Measurements from ENCODE around the gene PRUNE2.

Gene PRUNE2

DNA sequence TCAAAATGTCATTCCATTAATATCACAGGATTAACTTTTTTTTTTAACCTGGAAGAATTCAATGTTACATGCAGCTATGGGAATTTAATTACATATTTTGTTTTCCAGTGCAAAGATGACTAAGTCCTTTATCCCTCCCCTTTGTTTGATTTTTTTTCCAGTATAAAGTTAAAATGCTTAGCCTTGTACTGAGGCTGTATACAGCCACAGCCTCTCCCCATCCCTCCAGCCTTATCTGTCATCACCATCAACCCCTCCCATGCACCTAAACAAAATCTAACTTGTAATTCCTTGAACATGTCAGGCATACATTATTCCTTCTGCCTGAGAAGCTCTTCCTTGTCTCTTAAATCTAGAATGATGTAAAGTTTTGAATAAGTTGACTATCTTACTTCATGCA, 121.0 kb downstream of the PRUNE2 start:
- no peak overlapping the region for H3K4me3 ChIP-seq (ENCODE audit: low read length)
- DNase-seq (ENCODE audit: low read depth), result no peak
- TF ChIP-seq, protein P1, sequence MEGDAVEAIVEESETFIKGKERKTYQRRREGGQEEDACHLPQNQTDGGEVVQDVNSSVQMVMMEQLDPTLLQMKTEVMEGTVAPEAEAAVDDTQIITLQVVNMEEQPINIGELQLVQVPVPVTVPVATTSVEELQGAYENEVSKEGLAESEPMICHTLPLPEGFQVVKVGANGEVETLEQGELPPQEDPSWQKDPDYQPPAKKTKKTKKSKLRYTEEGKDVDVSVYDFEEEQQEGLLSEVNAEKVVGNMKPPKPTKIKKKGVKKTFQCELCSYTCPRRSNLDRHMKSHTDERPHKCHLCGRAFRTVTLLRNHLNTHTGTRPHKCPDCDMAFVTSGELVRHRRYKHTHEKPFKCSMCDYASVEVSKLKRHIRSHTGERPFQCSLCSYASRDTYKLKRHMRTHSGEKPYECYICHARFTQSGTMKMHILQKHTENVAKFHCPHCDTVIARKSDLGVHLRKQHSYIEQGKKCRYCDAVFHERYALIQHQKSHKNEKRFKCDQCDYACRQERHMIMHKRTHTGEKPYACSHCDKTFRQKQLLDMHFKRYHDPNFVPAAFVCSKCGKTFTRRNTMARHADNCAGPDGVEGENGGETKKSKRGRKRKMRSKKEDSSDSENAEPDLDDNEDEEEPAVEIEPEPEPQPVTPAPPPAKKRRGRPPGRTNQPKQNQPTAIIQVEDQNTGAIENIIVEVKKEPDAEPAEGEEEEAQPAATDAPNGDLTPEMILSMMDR (conservative IDR thresholded peaks at IDR 0.05; ENCODE audit: low read depth, low read length), result no peak

- no peak overlapping the region for H3K4me3 ChIP-seq (ENCODE audit: low read length)
- TF ChIP-seq, protein P1 (conservative IDR thresholded peaks at IDR 0.05; ENCODE audit: low read depth, low read length), result no peak
- DNase-seq (ENCODE audit: low read depth), result peak; percentile 32
Measured at GRCh38 chr9:76772686-76773445, 133.0 kb downstream of the PRUNE2 start.

GRCh38 chr9:76766126-76766525, 139.8 kb downstream of the PRUNE2 start:
- no peak for DNase-seq (ENCODE audit: low read depth)
- TF ChIP-seq, protein P1 (conservative IDR thresholded peaks at IDR 0.05; ENCODE audit: low read depth, low read length), result no peak
- H3K4me3 ChIP-seq (ENCODE audit: low read length), result no peak overlapping the region

DNA sequence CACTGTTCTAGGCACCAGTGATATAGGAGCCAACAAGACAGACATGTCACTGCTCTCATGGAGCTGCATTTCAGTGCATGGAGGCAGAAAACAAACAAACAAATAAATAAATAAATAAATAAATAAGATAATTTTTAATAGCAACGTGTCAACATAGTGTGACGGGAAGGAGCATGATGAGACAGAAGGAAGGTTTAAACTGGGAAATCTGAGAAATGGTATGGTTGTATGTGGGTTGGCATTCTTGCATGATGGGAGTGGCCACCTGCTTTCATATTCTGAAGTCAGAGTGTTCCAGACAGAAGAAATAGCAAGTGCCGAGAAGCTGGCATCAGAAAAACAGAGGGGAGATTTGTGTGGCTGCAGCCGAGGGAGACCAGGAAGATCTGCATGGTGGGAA, 141.8 kb downstream of the PRUNE2 start, which contains the start of gene PCA3:
Gene PCA3, plus strand, starts transcription at position 301 of the 400 bp plus-strand sequence.
- DNase-seq (ENCODE audit: low read depth), result no peak
- TF ChIP-seq, protein P1 (conservative IDR thresholded peaks at IDR 0.05; ENCODE audit: low read depth, low read length), result no peak
- H3K4me3 ChIP-seq (ENCODE audit: low read length), result no peak within 1 kb of the TSS

GRCh38 chr9:76761448-76761847, 144.5 kb downstream of the PRUNE2 start:
- TF ChIP-seq, protein P1 (conservative IDR thresholded peaks at IDR 0.05; ENCODE audit: low read depth, low read length), result peak; percentile 46
- no peak for DNase-seq (ENCODE audit: low read depth)
- no peak overlapping the region for H3K4me3 ChIP-seq (ENCODE audit: low read length)

DNA sequence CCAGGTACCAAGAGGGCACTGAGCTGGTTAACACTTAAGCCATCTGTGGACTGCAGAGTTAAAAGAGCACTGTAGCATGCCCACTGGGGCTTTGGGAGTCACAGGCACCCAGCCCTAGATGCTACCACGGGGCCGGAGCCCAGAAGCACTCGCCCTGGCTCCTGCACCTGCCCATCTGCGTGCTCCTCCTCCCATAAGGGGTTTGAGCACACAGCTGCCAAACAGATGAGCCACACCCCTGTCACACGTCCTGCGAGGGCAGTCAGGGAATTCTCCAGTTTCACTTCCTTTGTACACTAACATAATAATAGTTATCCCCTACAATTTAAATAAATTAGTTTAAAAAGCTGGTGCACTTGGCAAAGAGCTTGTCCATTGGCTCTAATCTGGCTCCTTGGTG, 146.2 kb downstream of the PRUNE2 start:
- DNase-seq (ENCODE audit: low read depth), result no peak
- no peak overlapping the region for H3K4me3 ChIP-seq (ENCODE audit: low read length)
- TF ChIP-seq, protein P1 (conservative IDR thresholded peaks at IDR 0.05; ENCODE audit: low read depth, low read length), result no peak

DNA sequence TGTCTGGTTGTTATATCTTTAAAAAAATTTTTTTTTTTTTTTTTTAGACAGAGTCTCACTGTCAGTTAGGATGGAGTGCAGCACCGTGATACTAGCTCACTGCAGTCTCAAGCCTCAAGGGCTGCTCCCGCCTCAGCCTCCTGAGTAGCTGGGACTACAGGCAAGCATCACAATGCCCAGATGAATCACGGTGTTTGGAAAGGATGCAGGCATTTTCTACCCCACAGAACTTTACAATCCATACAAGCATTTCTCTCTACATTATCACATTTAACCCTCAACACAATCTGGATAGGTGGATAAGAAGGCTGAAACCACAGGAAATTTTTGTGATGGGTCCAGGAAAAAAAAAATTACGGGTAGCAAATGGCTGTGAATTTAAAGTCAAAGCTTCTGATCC, 147.4 kb downstream of the PRUNE2 start:
- H3K4me3 ChIP-seq (ENCODE audit: low read length), result no peak overlapping the region
- DNase-seq (ENCODE audit: low read depth), result no peak
- TF ChIP-seq, protein P1 (conservative IDR thresholded peaks at IDR 0.05; ENCODE audit: low read depth, low read length), result no peak

Data from retinal pigment epithelial cell (primary cell).